ENCODE results near the gene TM4SF4. TPM values are rescaled to one million over a fixed set of nuclear protein-coding genes. Genes with fewer than 3 reads are reported as not detected.
A peak's percentile ranks its signal among the peaks of the same experiment; 100 is the strongest.

TM4SF4 gene
- total RNA-seq, 1 donor from 2014 or later: 0.21 TPM

DNA sequence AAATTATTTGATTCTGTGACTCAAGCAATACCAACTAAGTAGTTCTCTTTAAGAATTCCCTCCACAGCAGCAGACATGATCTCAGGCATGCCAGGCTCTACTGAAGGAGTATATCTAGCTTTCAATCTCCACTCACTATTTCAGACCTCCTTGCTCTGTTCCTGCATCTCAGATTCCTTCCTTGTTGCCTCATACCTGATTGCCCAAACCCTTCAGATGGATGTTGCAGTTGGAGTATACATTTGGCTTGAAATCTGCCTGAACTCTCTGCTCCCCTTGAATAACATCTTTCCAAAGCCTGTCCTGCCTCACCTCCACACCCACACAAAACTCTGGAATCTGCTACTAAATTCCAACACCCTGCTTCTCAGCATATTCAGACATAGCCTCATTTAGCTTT lies 19.8 kb upstream of the TM4SF4 start:
- DNase-seq (ENCODE audit: low read depth): no peak

DNA sequence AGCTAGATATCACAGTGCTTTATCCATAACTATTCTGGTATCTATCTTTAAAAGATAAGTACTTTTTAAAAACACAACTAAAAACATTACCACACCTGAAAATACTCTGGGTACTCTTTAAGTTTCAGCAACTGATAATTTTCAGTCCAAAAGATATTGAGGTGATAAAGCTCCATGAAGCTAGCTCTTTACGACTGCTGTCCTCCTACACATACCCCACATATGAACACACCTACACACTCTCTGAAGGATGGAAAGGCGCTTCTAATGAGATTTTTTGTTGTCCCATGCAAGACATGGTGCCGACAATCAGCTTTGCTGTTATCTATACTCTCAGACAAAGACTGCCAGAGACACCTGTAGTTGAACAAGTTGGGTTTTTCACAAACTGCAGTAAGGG lies 19.1 kb upstream of the TM4SF4 start:
- no peak for DNase-seq (ENCODE audit: low read depth)

DNA sequence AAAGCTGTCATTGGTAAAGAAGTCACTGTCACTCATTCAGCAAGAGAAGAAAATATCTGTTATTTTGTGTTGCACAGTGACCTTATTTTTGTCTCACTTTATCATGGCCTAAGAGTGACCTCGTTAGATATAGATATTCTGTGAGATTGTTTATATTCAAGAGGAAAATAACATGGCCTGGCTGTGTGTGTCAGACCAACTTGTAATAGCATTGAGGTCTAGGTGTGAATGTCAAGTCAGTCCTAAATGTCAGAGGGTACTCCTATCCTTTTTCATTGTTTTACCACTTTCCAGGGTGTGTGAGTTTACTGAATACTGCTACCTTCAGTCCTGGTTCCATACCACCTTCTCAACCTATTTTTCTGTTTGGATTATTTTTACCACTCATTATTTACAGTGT lies 18.5 kb upstream of the TM4SF4 start:
- DNase-seq (ENCODE audit: low read depth): no peak

DNA sequence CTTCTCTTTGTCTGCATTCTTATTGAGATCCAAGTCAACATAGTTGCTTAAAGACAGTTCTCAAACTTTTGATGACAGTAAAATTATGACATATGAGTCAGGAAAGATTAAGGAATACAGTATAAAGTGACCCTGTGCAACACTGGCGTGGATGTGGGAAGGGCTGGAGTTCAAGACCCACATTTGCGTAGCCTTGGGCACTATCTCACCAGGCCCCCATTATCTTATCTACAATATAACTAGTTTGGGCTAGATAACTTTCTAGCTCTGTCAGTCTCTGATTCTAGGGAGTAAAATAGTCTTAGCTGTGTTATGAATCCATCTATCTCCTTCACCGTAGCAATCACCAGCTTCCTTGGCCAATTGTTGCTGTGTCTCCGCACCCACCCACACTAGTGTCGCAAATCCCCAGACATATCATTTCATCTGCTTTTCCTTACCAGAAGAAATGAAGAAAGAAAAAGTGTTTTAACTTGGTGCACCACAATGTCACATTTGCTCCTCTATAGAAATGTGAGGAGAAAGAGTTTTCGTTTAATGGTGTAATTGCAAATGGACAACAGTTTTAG lies 14.9 kb upstream of the TM4SF4 start:
- no peak for DNase-seq (ENCODE audit: low read depth)

DNA sequence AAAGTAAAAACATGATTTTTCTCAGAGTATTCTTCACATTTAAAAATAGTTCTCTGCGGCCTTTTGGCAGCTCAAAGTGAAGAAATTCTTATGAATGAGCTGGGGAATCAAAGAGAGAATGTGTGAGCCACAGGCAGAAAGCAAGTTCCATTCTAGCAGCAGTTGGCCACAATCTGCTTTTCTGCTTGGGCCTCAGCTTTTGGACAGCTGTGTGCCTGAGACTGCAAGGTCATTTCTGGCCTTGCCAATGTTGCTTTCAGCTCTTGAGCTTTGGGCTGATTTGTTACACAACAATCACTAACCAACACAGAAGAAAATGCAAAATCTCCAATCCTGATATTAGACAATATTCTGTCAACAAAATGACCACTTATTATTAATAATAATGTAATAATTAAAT lies 14.4 kb upstream of the TM4SF4 start:
- peak; percentile 84 for DNase-seq (ENCODE audit: low read depth)

DNA sequence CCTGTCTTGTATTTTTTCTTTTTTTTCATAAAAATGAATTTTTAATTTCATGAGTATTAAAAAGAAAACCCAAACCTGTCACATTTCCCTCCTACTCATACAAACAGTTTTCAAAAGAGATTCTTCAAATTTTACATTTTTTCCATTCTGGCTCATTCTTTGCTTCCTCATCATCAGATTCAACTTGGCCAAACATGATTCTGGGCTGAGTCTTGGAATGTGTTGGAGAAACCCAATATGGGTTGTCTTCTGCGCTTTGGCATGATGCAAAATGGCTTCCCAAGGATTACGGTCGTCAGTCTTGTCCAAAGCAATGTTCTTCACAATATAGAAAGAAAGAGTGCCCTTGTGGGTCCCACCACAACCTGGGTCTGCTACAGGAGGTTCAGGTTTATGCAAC lies 12.4 kb upstream of the TM4SF4 start:
- DNase-seq (ENCODE audit: low read depth): no peak

DNA sequence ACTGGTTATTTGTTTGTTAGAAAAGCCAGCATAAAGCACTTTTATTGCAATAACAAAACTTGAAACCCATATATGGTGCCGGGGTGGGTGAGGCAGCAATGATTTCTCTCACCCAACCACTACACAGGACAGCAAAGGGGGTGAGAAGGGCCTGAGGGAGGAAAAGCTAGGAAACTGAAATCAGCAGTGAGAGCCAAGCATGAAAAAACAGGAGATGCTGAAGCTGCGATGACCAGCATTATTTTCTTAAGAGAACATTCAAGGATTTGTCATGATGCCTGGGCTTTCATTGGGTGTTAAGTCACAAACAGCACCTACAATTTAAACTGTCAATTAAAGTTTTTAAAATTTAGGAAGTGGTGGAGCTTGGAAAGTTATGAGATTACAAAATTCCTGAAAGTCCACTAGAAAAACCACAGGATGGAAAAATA lies 11.9 kb upstream of the TM4SF4 start:
- DNase-seq (ENCODE audit: low read depth): peak; percentile 30

DNA sequence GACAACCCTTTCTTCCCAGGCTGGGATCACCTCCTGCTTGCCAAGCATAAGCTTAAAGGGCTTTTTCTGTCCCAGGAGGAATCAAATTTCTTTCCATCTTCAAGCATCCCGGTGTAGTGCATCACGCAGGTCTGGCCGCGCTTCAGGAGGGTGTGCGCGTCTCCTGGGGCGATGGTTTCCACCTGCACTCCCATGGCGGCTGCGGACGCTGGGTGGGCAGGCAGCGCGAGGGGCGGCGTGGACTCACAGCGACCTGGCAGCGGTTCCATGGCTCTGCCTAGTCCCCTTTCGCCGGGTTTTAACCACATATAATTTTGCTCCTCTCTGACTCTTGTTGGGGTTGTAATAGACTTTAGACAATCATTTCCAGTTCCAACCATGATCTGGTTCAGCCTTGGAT lies 10.6 kb upstream of the TM4SF4 start:
- DNase-seq (ENCODE audit: low read depth): no peak

DNA sequence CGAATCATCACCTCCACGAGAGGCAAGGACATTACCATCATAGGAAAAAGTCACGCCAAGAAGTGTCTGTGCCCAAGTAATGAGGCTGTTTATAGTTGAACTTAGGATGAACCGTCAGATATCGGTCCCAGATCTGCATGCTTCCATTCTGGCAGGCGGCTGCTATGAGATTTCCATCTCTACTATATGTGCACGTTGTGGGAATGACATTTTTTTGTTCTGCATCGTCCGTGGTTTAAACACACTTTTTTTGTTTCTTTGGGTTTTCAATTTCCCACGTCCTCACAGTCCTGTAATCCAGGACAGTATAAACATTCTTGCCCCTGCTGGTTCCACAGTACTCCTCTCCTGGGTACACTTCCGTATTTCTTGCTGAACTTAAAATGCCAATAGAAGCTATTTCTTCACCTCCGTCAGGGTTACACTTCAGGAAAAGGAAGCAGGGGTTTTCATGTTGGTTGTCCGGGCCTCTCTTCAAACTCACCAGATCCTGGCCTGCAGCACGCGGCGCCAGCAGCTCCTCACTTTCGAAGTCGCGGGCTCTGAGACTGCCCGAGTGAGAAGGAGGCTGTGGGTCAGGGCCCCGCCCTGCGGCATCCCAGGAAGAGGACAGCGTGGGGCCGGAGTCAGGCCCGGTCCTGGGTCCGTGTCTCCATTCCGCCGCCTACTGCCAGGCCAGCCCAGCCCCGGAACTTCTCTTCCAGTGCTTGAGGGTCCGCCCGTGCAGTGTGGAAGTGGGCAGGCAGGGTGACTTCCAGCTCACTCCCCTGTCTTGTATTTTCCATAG lies 9.8 kb upstream of the TM4SF4 start:
- DNase-seq (ENCODE audit: low read depth): no peak

DNA sequence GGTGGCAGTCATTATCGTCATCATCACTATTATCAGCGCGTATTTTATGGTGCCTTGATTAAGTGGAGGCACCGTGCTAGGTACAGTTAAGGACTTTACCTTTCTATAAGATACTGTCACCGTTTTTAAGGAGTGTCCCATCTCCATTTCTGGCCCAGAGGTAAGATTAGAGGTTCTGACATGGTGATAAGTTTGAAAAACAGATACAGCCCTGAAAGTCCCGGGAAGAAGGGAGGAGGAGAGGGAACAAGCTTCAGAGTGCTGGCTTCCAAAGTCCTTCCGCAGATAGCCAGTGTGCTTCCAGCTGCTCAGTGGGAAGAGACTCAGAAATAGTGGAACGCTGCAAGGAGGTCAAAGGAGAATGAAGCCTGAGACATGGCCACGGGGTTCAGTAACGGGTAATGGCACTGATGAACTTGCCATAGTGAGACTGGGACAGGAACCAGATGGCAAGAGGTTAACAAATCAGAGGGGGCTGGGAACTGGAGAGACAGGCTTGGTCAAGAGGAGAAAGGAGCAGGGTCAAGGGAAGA lies 9.1 kb upstream of the TM4SF4 start:
- DNase-seq (ENCODE audit: low read depth): no peak

DNA sequence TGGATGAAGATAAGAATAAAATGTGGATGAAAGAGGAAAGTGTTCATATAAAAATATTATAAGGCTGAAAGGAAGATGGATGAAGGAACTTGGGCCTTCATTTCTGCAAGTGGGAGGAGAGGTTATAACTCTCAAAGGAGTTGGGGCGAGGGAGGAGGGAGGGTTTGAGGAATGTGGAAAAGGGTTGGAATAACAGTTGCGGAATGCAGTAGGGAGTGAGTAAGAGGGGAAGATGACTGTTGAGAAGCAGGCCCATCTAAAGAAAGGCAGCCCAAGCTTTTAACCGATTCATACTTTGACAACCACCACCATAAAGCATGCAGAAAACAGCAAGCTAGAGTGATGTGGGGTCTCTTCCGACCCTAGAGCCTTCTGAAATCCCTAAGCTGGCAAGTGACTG lies 8.3 kb upstream of the TM4SF4 start:
- peak; percentile 91 for DNase-seq (ENCODE audit: low read depth)

DNA sequence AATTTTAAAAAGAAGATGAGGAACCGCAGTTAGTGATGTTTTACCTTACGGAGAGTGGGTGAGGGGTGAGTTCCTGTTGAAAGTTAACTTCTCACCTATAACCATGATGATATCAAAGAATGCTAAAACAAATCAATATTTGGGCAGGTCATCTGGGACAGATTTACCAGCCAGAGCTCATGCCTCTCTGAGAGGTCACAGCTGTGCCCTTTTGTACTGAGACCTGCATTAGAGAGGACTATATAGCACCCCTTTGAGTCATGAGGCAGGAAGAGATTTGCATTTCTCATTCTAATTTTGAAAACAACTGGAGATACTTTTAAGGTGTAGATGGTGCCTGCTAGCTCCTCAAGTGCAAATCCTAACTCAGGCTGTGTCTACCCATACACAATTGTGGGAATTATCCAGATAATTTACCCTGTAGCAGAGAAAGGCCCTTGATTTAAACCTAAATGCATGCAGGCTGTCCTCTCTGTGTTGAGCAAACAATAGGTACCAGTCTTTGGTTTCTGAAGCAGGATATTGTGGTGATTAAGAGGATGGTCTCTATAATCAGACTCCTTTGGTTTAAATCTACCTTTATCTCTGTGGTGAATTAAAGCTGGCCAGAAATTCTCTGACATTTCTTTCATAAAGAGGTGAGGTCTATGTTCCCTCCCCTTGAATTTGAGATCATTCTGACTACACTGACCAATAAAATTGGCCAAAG lies 5.8 kb upstream of the TM4SF4 start:
- no peak for DNase-seq (ENCODE audit: low read depth)

DNA sequence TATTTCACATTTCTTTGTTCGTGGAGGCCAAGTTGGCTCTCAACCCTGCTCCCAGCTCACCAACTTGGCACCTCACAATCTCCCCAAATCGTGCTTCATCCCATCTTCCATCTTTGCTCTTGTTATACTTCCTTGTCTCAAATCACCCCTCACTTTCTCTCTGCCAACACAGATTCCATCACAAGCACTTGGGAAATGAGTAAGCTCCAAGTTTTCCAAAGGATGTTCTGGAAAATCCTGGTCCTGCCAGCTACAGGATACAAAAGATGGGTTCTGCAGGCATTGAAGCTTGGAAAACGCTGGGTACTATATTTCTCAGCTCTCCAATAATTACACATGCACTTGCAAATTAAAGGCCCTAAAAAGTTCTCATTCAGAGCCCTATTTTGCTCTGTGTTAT lies 4.1 kb upstream of the TM4SF4 start:
- DNase-seq (ENCODE audit: low read depth): no peak

DNA sequence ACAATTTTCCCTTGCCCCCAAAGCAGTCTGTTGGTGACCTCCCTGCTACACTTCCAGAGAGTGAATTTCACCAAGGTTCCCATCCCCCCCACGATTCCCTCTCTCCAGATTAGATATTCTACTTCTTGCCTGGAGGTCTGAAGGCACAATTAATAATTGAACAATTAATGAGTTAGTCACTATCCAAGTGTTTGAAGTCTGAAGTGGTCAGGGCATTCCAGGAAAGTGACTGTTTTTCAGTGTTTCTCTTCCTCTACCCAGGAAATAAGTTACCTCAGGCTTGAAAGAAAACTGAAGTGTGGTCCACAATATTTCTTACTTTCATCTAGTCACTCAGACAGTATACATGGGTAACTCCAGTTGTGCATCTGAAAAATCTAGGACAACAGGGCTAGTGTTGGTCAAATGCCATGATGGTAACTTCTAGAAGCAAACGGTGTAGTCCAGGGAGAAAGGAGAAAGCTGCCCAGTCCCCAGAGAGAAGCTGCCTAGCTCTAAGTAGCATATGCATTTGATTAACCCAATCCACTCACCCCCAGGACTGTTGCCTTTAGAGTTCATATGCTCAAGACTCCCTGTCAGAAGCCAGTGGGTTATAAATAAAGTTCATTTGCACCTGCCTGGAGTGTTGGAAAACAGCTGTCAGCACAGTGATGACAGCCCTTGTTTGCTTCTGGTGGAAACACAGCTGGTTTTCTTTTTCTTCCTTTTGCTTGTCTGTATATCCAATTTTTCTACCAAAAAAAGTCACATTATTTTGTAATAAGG lies 2.3 kb upstream of the TM4SF4 start:
- DNase-seq (ENCODE audit: low read depth): peak; percentile 95

DNA sequence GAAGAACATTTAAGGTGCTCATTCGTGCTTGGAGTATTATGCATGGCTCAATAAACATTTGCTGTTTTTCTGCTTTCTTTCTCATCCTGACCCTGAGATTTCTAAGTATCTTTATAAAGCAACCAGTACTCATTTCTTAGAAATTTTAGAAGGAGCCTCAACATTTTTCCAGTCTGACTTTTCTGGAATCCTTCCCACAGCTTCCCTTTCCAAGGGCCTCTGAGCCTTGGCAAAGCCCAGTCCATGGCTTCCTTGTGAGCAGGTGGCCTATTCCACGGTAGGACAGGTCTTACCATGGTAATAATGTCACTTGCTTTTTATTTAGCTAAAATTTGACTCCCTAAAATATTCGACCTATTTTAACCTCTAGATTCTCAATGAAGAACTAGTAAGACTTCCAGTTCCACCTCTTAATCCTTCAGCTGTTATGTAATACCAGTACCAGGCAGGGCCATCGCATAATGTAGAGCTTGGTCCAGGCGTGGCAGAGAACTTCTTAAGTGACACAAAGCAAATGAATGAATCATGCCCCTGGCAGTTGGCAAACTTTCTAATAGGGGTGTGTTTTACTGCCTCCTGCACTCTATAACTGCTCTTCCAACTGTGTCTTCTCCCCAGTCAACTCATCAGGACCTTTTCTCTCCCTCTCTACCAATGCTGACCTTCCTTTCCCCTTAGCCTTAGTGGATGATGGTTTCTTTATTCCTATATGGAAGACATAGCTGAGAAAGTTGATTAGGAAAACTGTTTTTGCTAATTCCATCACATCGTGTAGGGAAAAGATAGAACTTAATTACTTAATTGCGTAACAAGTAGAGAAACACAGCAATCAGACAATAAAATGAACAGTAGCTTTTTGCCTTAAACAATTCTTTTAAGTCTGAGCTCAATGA lies 894 bp upstream of the TM4SF4 start:
- peak; percentile 100 for DNase-seq (ENCODE audit: low read depth)

DNA sequence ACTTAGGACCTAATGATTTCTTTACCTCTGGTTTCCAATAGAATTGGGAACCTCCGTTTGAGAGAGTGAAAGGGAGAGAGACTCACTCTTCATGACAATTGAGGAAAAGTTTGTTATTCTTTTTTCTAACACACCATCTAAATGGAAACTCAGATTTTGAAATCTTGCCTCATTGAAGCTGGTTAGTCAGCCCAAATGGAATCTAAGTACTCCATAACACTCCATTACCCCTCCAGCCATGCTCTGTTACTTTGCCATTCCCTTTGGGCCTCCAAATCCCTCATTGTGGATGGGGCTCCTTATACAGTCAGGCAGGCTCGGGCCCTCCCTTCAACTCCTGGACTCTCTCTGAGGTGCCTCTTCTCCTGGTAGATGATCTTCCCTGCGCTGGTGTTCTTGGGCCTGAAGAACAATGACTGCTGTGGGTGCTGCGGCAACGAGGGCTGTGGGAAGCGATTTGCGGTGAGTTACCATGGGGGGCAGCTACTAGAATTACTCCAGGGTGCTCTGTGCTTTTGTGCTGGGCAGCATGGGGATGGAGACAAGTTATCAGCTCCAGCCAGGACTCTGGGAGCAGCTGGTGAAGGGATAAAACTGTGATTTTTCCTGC lies 1.1 kb downstream of the TM4SF4 start:
- DNase-seq (ENCODE audit: low read depth): no peak

DNA sequence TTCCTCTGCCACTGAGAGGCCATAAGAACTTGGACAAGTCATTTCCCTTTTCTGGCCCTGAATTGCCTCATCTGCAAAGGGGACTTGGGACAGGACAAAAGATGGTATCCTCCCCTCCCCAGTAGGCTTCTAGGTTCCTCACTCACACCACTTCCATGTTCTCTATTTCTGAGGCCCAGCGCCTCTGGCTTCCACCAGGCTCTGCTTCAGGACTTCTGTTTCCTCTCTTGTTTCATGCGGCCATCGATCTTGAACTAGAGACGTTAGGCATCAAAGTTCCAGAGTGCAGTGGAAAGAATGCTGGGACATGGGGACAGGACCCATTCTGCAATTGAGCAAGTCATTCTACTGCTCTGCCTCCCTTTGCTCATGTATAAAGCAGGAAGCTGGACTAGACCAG lies 1.7 kb downstream of the TM4SF4 start:
- no peak for DNase-seq (ENCODE audit: low read depth)

DNA sequence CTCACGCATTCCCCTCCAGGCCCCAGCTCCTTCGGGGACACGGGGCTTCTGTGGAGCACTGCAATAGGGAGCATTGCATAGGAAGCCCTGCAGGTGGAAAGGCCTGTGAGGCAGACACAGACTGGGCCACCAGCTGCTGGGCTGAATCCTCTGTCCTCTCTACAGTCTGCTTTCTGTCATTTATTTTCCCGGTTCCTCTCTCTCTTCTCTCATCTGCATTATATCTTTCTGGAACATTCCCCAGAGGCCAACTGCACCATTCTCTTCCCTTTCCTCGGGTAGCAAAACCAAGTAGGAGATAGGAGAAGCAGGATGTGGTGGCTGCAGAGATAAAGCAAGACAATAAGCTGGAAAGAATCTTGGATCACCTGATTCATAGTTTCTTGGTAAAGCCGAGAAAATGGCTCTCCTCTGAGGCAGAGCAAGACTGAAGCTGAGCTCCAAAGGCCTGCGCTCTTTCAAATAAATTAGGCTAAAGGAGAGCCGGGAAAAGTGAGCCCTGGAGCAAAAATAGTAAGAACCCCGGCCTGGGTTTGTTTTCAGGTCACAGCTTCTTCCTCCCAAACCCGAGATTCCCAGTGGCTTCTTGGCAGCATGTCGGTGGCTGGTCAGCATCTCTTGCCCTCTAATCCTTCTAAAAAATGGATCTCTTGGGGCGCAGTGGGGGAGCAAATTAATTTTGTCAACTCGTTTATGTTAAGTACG lies 5.3 kb downstream of the TM4SF4 start:
- DNase-seq (ENCODE audit: low read depth): no peak

DNA sequence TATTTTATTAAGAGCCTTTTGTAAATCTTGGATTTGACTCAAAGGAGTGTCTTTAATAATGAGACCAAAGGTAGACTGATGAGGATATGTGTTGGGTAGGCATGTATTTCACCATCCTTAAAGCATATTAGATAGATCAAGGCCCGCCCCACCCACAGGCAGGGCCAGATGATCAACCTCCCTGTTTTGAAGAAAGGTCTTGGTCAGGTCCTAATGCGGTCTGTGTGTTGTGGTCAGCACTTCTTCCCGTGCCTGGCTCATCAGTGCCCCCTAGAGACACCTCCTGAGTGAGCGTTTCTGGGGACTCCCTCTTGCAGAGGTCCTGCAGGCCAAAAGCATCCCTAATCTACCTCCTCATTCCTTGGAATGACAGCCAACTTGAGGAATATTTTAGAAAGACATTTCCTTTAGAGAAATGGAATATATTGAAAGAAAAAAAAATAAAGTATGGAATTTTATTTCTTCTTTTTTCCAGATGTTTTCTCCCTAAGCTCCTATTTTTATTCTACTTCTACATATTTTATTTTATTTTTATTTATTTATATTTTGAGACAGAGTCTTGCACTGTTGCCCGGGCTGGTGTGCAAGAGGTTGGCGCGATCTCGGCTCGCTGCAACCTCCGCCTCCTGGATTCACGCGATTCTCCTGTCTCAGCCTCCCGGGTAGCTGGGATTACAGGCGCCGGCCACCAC lies 6.0 kb downstream of the TM4SF4 start:
- DNase-seq (ENCODE audit: low read depth): peak; percentile 93
